ENCODE data around the gene SIX1.

SIX1 gene

DNA sequence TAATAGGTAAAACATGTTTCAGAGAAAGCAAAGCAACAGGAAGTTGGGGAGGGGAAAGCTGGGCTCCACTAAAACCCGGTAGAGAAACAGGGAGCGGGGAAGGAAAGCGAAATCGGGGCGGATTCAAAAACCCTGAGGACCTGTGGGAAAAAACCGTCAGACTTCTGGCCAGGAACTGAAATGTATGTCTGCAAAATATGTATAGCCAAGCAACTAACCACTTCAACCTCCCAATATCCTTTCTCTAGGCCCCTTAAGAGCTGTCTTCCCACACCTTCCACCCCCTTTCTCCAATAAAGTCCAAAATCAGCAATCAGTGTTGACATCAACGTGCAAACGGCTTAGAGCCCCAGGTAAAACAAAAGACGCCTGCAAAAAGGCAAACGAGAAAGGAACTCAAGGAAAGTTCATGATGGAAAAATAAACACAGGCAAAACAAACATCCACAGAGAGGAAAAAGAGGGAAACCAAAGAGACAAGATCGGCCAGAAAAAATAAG lies 32.8 kb downstream of the SIX1 start:
- no peaks in the 10 kb centered on the region for H3K79me2 ChIP-seq (ENCODE audit: insufficient read depth, low read length)
- no peak overlapping the region for H2AFZ ChIP-seq (ENCODE audit: low read depth, low read length, severe bottlenecking)
- H3K9me2 ChIP-seq (replicated peaks; ENCODE audit: insufficient read depth, low read length): no peaks in the 10 kb centered on the region
- no peaks in the 10 kb centered on the region for H3F3A ChIP-seq (ENCODE audit: insufficient read depth)
- H3K27me3 ChIP-seq (ENCODE audit: low read length): no peaks in the 10 kb centered on the region
- H3K4me2 ChIP-seq (ENCODE audit: low read depth, low read length, poor library complexity, severe bottlenecking): no peak overlapping the region
- H3K9me3 ChIP-seq (ENCODE audit: insufficient read depth, low read length): no peaks in the 10 kb centered on the region
- no peak for TF ChIP-seq EZH2phosphoT487 (conservative IDR thresholded peaks at IDR 0.05; ENCODE audit: low read length)
- TF ChIP-seq, protein P1, sequence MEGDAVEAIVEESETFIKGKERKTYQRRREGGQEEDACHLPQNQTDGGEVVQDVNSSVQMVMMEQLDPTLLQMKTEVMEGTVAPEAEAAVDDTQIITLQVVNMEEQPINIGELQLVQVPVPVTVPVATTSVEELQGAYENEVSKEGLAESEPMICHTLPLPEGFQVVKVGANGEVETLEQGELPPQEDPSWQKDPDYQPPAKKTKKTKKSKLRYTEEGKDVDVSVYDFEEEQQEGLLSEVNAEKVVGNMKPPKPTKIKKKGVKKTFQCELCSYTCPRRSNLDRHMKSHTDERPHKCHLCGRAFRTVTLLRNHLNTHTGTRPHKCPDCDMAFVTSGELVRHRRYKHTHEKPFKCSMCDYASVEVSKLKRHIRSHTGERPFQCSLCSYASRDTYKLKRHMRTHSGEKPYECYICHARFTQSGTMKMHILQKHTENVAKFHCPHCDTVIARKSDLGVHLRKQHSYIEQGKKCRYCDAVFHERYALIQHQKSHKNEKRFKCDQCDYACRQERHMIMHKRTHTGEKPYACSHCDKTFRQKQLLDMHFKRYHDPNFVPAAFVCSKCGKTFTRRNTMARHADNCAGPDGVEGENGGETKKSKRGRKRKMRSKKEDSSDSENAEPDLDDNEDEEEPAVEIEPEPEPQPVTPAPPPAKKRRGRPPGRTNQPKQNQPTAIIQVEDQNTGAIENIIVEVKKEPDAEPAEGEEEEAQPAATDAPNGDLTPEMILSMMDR (IDR thresholded peaks at IDR 0.05; ENCODE audit: insufficient read depth, low read length, poor library complexity, severe bottlenecking): no peak
- no peaks in the 10 kb centered on the region for H3K36me3 ChIP-seq (ENCODE audit: low read length)
- no peak overlapping the region for H3K27ac ChIP-seq (ENCODE audit: low read depth, low read length)
- no peaks in the 10 kb centered on the region for H4K20me1 ChIP-seq (ENCODE audit: low read depth, low read length)
- no peak overlapping the region for H3K9ac ChIP-seq (ENCODE audit: low read length)
- no peak overlapping the region for H3K4me3 ChIP-seq (ENCODE audit: insufficient read depth, low read length, poor library complexity, severe bottlenecking)

DNA sequence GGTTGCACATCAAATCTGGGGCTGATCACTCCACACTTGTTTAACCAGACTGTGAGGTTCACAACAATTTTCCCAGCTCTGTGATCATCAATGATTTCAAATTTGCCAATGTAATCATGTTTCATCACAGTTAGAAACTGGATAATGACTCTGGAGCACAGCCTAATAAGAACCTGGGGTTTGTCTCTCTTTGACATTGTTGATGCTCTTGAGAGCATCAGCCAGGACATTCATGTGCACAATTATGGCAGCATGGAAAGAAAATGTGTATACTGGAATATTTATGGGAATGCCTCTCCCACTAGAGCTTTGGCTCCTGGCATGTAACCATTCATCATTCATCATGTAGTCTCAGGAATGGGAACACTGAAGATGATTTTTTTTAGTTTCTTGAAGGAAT lies 47.0 kb downstream of the SIX1 start:
- Histone ChIP-seq H3K79me2 (ENCODE audit: insufficient read depth, low read length) (no peaks in the 10 kb centered on the region), H3K9me2 (replicated peaks; ENCODE audit: insufficient read depth, low read length) (no peaks in the 10 kb centered on the region), H3K4me2 (ENCODE audit: low read depth, low read length, poor library complexity, severe bottlenecking) (no peak overlapping the region)

DNA sequence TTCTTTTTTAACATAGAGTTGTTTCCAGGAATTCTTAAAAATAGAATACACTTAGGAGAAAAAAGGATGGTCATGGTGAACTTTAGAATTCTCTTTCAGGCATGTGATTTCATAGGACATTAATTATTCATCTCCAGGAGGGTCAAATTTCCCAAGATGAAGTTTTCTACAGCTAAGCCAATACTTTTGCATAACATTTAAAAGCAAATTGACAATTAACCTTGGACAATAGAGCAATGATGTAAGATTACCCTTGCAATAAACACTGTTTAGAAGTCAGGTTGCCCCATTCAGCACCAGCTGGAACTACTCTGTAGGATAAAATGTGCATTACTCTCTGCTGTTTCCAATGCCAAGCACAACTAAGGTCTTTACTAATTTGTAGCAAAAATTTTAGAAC lies 49.5 kb downstream of the SIX1 start:
- Histone ChIP-seq H3K27me3 (ENCODE audit: low read length) (no peaks in the 10 kb centered on the region), H3K9ac (ENCODE audit: low read length) (no peak overlapping the region), H3K9me3 (ENCODE audit: insufficient read depth, low read length) (no peaks in the 10 kb centered on the region), H3K79me2 (ENCODE audit: insufficient read depth, low read length) (no peaks in the 10 kb centered on the region), H2AFZ (ENCODE audit: low read depth, low read length, severe bottlenecking) (no peak overlapping the region), H4K20me1 (ENCODE audit: low read depth, low read length) (no peaks in the 10 kb centered on the region), H3F3A (ENCODE audit: insufficient read depth) (no peaks in the 10 kb centered on the region), H3K36me3 (ENCODE audit: low read length) (no peaks in the 10 kb centered on the region), H3K4me2 (ENCODE audit: low read depth, low read length, poor library complexity, severe bottlenecking) (no peak overlapping the region), H3K9me2 (replicated peaks; ENCODE audit: insufficient read depth, low read length) (no peaks in the 10 kb centered on the region), H3K27ac (ENCODE audit: low read depth, low read length) (no peak overlapping the region), H3K4me3 (ENCODE audit: insufficient read depth, low read length, poor library complexity, severe bottlenecking) (no peak overlapping the region)
- no peak for TF ChIP-seq EZH2phosphoT487 (conservative IDR thresholded peaks at IDR 0.05; ENCODE audit: low read length)
- TF ChIP-seq, protein P1 (IDR thresholded peaks at IDR 0.05; ENCODE audit: insufficient read depth, low read length, poor library complexity, severe bottlenecking): no peak

More for the DNA sequence above, 47.0 kb downstream of the SIX1 start:
- H3K27me3 ChIP-seq (ENCODE audit: low read length): no peaks in the 10 kb centered on the region
- no peaks in the 10 kb centered on the region for H3K36me3 ChIP-seq (ENCODE audit: low read length)
- H3K27ac ChIP-seq (ENCODE audit: low read depth, low read length): no peak overlapping the region
- H3K9me3 ChIP-seq (ENCODE audit: insufficient read depth, low read length): peaks cover 5% of the 10 kb centered on the region; the same call in 1 of the 2 replicates
- no peaks in the 10 kb centered on the region for H3F3A ChIP-seq (ENCODE audit: insufficient read depth)
- no peaks in the 10 kb centered on the region for H4K20me1 ChIP-seq (ENCODE audit: low read depth, low read length)
- H3K4me3 ChIP-seq (ENCODE audit: insufficient read depth, low read length, poor library complexity, severe bottlenecking): no peak overlapping the region
- H3K9ac ChIP-seq (ENCODE audit: low read length): no peak overlapping the region
- H2AFZ ChIP-seq (ENCODE audit: low read depth, low read length, severe bottlenecking): no peak overlapping the region
- no peak for TF ChIP-seq EZH2phosphoT487 (conservative IDR thresholded peaks at IDR 0.05; ENCODE audit: low read length)
- TF ChIP-seq, protein P1 (IDR thresholded peaks at IDR 0.05; ENCODE audit: insufficient read depth, low read length, poor library complexity, severe bottlenecking): no peak

Measured in SU-DHL-6 (cell line).